ENCODE measurements around the gene IQSEC1.

IQSEC1 gene

DNA sequence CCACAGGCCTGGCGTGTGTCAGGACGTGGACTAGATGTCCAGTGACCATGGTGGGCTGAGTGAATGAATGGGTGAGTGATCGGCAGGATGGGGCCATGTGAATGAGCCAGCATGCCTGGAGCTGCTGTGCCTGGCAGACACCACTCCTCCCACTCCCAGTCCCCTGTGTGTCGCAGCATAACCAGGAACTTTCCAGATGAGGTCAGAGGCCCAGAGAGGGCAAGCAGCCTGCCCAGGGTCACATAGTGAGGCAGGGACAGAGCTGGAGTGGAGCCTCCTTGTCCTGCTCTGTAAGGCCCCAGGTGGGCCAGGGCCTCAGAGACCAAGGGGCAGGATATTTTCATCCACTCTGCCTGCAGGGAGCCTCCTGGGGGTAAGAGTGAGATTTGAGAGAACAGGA is 6.4 kb downstream of the IQSEC1 start:
- DNase-seq = no peak

- DNase-seq = no peak
These were observed 7.0 kb downstream of the IQSEC1 start for GRCh38 chr3:13066236-13066635.

GRCh38 chr3:13065727-13066126 is 7.5 kb downstream of the IQSEC1 start:
- no peak for DNase-seq

- peak; percentile 19 for DNase-seq
These were observed 8.3 kb downstream of the IQSEC1 start for GRCh38 chr3:13064964-13065363.

- DNase-seq = no peak
These were observed 8.9 kb downstream of the IQSEC1 start for GRCh38 chr3:13064159-13064868.

DNA sequence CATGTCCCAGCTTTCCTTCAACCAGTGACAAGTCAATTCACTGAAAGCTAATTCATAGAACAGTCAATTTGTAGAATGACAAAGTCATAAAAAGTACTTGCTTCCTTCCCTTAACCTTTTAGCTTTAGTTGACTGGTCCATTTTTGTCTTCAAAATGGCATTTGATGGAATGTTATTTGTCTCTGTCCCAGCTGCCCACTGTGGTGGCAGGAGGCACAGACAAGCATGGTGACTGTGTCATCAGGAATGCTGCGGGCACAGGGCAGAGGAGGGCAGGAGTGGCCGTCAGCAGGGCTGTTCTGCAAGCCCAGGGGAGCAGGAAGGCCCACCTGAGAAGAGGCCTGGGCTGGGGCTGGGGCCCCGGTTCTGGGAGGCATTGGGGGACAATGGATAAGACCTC is 10.0 kb downstream of the IQSEC1 start:
- DNase-seq = no peak

- DNase-seq = no peak
These were observed 10.6 kb downstream of the IQSEC1 start for GRCh38 chr3:13062647-13063046.

GRCh38 chr3:13060341-13060910 is 12.8 kb downstream of the IQSEC1 start:
- DNase-seq = no peak

DNA sequence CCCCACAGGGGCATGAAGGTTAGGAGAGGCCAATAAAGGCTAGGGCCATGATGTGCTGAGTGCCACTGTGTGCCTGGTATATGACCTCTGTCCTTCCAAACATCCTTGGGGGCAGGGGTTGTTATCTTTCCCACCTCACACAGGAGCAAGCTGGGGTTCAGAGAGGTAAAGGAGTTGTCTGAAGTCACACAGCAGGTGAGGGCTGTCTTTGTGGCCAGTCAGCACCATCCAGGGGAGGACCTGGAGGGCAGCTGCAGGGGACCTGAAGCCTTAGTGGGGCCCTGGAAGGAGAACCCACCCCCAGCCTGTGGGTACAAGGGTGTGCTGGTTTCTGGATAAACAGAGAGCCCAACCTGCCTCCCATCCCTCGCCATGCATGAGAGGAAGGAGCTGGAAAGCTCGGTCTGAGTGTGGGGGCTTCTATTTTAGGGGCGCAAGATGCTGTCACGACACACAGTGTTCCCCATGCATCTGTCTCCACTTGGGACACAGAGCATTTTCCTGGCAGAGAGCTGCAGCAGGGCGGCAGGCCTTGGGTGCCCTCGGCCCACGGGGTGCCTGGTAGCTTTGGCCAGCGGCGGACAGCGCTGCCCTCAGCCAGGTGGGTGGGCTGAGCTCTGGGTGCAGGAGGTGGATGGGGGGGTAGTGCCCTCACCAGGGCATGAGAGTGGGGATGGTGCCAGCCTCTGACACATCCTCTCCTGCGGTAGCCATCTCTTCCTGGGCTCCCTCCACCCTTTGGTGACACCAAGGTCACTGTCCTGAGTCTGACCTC is 14.7 kb downstream of the IQSEC1 start:
- no peak for DNase-seq

- no peak for DNase-seq
These were observed 15.8 kb downstream of the IQSEC1 start for GRCh38 chr3:13057282-13058040.

GRCh38 chr3:13055634-13056033 is 17.6 kb downstream of the IQSEC1 start:
- no peak for DNase-seq

GRCh38 chr3:13054341-13055285 is 18.6 kb downstream of the IQSEC1 start:
- no peak for DNase-seq

- DNase-seq = no peak
These were observed 19.3 kb downstream of the IQSEC1 start for GRCh38 chr3:13053893-13054292.

DNA sequence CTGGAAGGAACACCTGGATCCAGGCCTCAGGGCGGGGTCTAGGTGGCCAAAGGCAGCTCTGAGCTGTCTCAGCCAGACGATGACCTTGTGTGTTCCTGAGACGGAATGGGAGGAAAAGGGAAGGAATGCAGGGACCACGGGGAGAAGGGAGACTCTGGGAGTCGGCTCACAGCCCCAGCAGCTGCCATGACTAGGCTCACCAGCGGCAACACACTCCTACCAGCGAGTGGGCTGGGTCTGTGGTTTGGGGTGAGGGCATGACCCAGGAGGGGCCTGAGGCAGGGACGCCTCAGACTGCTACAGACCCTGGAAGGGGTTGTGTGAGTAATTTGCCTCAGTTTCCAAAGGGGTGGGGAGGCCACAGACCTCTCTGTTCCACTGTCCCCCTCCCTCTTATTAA is 19.8 kb downstream of the IQSEC1 start:
- no peak for DNase-seq

GRCh38 chr3:13052191-13052820 is 20.9 kb downstream of the IQSEC1 start:
- no peak for DNase-seq

- no peak for DNase-seq
These were observed 21.6 kb downstream of the IQSEC1 start for GRCh38 chr3:13051581-13051980.

- no peak for DNase-seq
These were observed 22.2 kb downstream of the IQSEC1 start for GRCh38 chr3:13051066-13051465.

- no peak for DNase-seq
These were observed 22.8 kb downstream of the IQSEC1 start for GRCh38 chr3:13050446-13050845.

DNA sequence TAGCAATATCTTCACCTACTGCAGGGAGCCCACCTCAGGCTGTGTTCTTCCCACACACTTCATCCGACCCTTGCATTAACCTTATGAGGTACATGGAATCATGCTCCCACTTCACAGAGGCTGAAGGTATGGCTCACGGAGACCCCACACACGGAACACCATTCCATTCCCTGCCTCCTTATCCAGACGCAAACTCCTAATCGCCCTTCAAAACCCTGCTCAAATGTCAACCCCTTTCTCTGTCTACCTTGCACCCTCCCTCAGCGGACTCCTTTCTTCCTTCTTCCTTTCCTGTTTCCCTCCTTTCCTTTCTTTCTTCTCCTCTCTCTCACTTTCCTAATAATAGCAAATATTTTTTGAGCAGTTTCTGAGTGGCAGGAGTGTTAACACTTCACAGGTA is 23.8 kb downstream of the IQSEC1 start:
- no peak for DNase-seq

GRCh38 chr3:13047296-13048165 is 25.7 kb downstream of the IQSEC1 start:
- no peak for DNase-seq
